Heart left ventricle (tissue), 16 donors: ENCODE measurements around the gene KDF1. TPM values are rescaled to one million over a fixed set of nuclear protein-coding genes. Genes with fewer than 3 reads are reported as not detected.
A peak's percentile ranks its signal among the peaks of the same experiment; 100 is the strongest.

Experiments
- ATAC-seq, 4 donors: fragments of 200-7000 bp; cut with Tn5 transposase; one replicate each; pipeline ENCODE4 v1.9.1; 2020 to 2022; ENCODE audit warnings: moderate library complexity in 4 of 4, mild to moderate bottlenecking in 3 of 4, moderate number of reproducible peaks in 1 of 4
- DNase-seq, 5 donors: peaks; one replicate each; pipeline ENCODE4 v3.0.0-alpha.2; 2020
- H3K27ac ChIP-seq, 12 donors: fragments of 200-600 bp; sonication (generic) in 4 of 12; one replicate each; pipeline versions ENCODE4 v1.5.0 to v1.8.0; 2016 to 2022; ENCODE audit warnings: mild to moderate bottlenecking in 2 of 12
- H3K27me3 ChIP-seq, 9 donors: fragments of 200-600 bp; sonication (generic) in 2 of 9; one replicate each; pipeline versions ENCODE4 v1.5.1 to v1.8.0; 2016 to 2022; ENCODE audit warnings: mild to moderate bottlenecking in 3 of 9
- H3K36me3 ChIP-seq, 9 donors: fragments of 200-600 bp; sonication (generic) in 2 of 9; one replicate each; pipeline versions ENCODE4 v1.5.0 to v1.8.0; 2018 to 2022; ENCODE audit warnings: mild to moderate bottlenecking in 2 of 9
- H3K4me1 ChIP-seq, 12 donors: fragments of 200-600 bp; sonication (generic) in 4 of 12; one replicate each; pipeline versions ENCODE4 v1.5.0 to v1.8.0; 2016 to 2022; ENCODE audit warnings: mild to moderate bottlenecking in 3 of 12
- H3K4me3 ChIP-seq, 12 donors: fragments of 200-600 bp; sonication (generic) in 4 of 12; one replicate each; pipeline versions ENCODE4 v1.5.0 to v1.8.0; 2017 to 2022; ENCODE audit warnings: mild to moderate bottlenecking in 9 of 12, moderate library complexity in 4 of 12
- H3K9me3 ChIP-seq, 12 donors: fragments of 200-600 bp; sonication (generic) in 4 of 12; one replicate each; pipeline versions ENCODE4 v1.5.0 to v1.8.0; 2016 to 2022; ENCODE audit warnings: mild to moderate bottlenecking in 1 of 12
- CTCF ChIP-seq, 12 donors: fragments of 200-600 bp; sonication (generic) in 4 of 12; IDR thresholded peaks; one replicate each; pipeline versions ENCODE4 v1.5.0 to v1.8.0; 2018 to 2022; ENCODE audit warnings: antibody characterized with exemption in 12 of 12, mild to moderate bottlenecking in 5 of 12
- POLR2A ChIP-seq, 2 donors: fragments of 450-650 bp; IDR thresholded peaks; one replicate each; pipeline ENCODE4 v1.6.1; 2017; ENCODE audit warnings: antibody characterized with exemption in 2 of 2, mild to moderate bottlenecking in 2 of 2, moderate library complexity in 2 of 2
- WGBS, 4 donors: extraction: QIAGEN DNeasy Blood & Tissue Kit in 2 of 4; methylation state at CpG; one replicate each; pipeline versions ENCODE4 v1.1.5 to v1.1.7; 2013 to 2018; 5-methylcytosine and 5-hydroxymethylcytosine counted together
- intact Hi-C, 10 donors: fragments of 100-400 bp; cut with DNase I; formaldehyde crosslinking; loops; one replicate each; pipeline versions ENCODE4 v1.11.1 to v1.14.2; 2022
- polyA plus RNA-seq, 2 donors: library from polyadenylated mRNA; stranded (reverse); fragments of 200-250 nt; gene quantifications; one replicate each; pipeline ENCODE4 v1.2.3, GENCODE V29; 2013
- total RNA-seq, 9 donors: library from RNA; depleted of rRNA in 2 of 9; stranded (reverse); fragments of >200 nt in 2 of 9; fragmentation: NEBNext Ultra II Directional in 3 of 9; extraction: Animal tissue kit (Norgen Biotek cat#: 25700) in 3 of 9; gene quantifications; one replicate each; pipeline versions ENCODE4 v1.1.0 to v1.2.4, GENCODE V29; 2016 to 2023
- donor health status: ischemic (EF 13 %, LVEDD 7.1; RV severe dilation, severe dysfunction).
- donor health status: healthy with polysubstance abuse.
- donor health status: DM: no; HTN: yes; CAD: no.
- donor health status: DM: no; HTN: no; CAD: no.
- donor health status: ischemic (EF 25% LVEDD 6.9; RV normal size, moderate dysfunction).
- donor health status: ischemic (EF 25% LVEDD 5.7; RV mildly dilated, moderate dysfunction).
- donor health status: healthy.
- donor health status: DM: yes; HTN: yes; CAD: no.
- donor health status: ischemic (EF 35%, LVEDD 5.7; RV mildly dilated, moderate dysfunction).
- donor health status: nonischemic (EF 11% LVEDD 7.7; RV severe dilation, severe dysfunction).
- donor health status: DM: yes; HTN: yes; CAD: no.
- donor health status: PGD.
- donor health status: ischemic (EF 29% LVEDD 5.4; RV normal size, mild dysfunction).
- donor health status: nonischemic (EF 23%, LVEDD 6.1; RV moderate dilation, normal function).

Gene KDF1
- total and polyA plus RNA-seq, 11 donors = 0.03 to 0.45 (median 0.12) TPM; not detected in 8

DNA sequence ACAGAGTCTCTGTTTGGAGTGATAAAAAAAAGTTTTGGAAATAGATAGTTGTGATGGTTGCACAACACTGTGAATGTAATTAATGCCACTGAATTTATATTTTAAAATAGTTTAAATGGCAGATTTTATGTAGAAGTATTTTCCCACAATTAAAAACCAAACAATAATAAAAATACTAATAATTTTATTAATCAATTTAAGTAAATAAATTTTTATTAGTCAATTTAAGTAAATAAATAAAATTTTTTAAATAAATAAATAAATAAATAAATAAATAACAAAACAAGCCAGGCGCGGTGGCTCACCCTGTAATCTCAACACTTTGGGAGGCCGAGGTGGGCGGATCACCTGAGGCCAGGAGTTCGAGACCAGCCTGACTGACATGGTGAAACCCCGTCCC, 4.9 kb upstream of the KDF1 start:
- DNase-seq (peak in 1 of 5 donors; percentile 2), ATAC-seq (no peak)
- intact Hi-C loops = loop anchor here in 2 of 10 donors (5.0 to 10.0 kb wide), 2 partner anchors 130 to 132 kb away; no protein-coding TSS in a partner anchor
- Histone ChIP-seq H3K36me3 (no peaks in the 10 kb centered on the region), H3K4me1 (peaks cover 0 to 11% (median under 1%) of the 10 kb centered on the region in 12 donors), H3K27ac (no peak overlapping the region), H3K4me3 (no peak overlapping the region), H3K27me3 (peaks cover under 1 to 37% (median 7%) of the 10 kb centered on the region in 9 donors), H3K9me3 (no peaks in the 10 kb centered on the region)
- TF ChIP-seq CTCF (IDR thresholded peaks at IDR 0.05) = no peak
- no peak for TF ChIP-seq POLR2A (IDR thresholded peaks at IDR 0.05)
- WGBS, 4 donors = 89 to 93% (median 91%) methylated on average over 6 of the region's 6 CpGs

- no peak overlapping the region for H3K27ac ChIP-seq
- H3K4me3 ChIP-seq = no peak overlapping the region
- H3K36me3 ChIP-seq = no peaks in the 10 kb centered on the region
- 55 to 65% (median 62%) methylated on average over 3 of the region's 3 CpGs for WGBS, 4 donors
- ATAC-seq = no peak
- H3K9me3 ChIP-seq = peaks cover 0 to 3% (median 0%) of the 10 kb centered on the region in 12 donors
- TF ChIP-seq POLR2A (IDR thresholded peaks at IDR 0.05) = no peak
- H3K4me1 ChIP-seq = peaks cover 0 to 20% (median 6%) of the 10 kb centered on the region in 12 donors
- H3K27me3 ChIP-seq = peaks cover 9 to 64% (median 28%) of the 10 kb centered on the region in 9 donors
- DNase-seq = no peak
- intact Hi-C loops = loop anchor here in 1 of 10 donors (10.0 kb wide), 1 partner anchor 133 kb away; no protein-coding TSS in a partner anchor
These were observed 1.6 kb upstream of the KDF1 start for GRCh38 chr1:26961826-26962225.

GRCh38 chr1:26960625-26960966, 328 bp upstream of the KDF1 start:
- peak overlapping the region in 8 of 12 donors; percentile 29 to 62 (median 46) for H3K4me3 ChIP-seq
- H3K36me3 ChIP-seq = no peaks in the 10 kb centered on the region
- DNase-seq (peak in 1 of 5 donors; percentile 17), ATAC-seq (no peak)
- WGBS, 4 donors = 21 to 26% (median 24%) methylated on average over 3 of the region's 3 CpGs
- peaks cover 0 to 15% (median 3%) of the 10 kb centered on the region in 12 donors for H3K9me3 ChIP-seq
- H3K27ac ChIP-seq = no peak overlapping the region
- peaks cover 9 to 63% (median 28%) of the 10 kb centered on the region in 9 donors for H3K27me3 ChIP-seq
- intact Hi-C loops = loop anchor here in 1 of 10 donors (10.0 kb wide), 1 partner anchor 134 kb away; no protein-coding TSS in a partner anchor
- H3K4me1 ChIP-seq = peaks cover 0 to 20% (median 6%) of the 10 kb centered on the region in 12 donors
- TF ChIP-seq CTCF (IDR thresholded peaks at IDR 0.05) (no peak), POLR2A (IDR thresholded peaks at IDR 0.05) (no peak)

DNA sequence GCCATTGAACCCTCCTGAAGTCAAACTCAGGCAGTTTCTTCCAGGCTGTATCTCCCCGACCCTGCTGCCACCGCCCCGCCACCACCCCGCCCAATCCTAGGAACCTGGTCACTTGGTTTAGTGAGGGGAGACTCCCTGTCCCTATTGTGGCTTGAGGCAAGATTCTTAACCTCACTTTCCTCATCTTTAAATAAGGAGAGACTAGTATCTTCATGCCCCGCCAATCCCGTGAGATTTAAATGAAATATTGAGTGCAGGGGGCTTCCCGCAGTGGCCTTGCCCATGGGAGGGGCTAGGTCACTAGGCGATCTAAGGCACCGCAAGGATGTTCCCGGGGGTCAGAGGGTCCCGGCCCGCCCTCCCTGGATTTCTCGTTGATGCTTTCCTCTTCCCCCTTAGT, 998 bp downstream of the KDF1 start:
- ATAC-seq = no peak
- no peaks in the 10 kb centered on the region for H3K36me3 ChIP-seq
- TF ChIP-seq CTCF (IDR thresholded peaks at IDR 0.05) = no peak
- no peak for TF ChIP-seq POLR2A (IDR thresholded peaks at IDR 0.05)
- no peak for DNase-seq
- WGBS, 4 donors = 21 to 29% (median 26%) methylated on average over 12 to 13 of the region's 13 CpGs
- peaks cover 0 to 19% (median 6%) of the 10 kb centered on the region in 12 donors for H3K4me1 ChIP-seq
- H3K4me3 ChIP-seq = peak overlapping the region in 3 of 12 donors; percentile 48 to 62 (median 49)
- peaks cover 0 to 15% (median 3%) of the 10 kb centered on the region in 12 donors for H3K9me3 ChIP-seq
- H3K27ac ChIP-seq = no peak overlapping the region
- peaks cover 9 to 66% (median 28%) of the 10 kb centered on the region in 9 donors for H3K27me3 ChIP-seq
- intact Hi-C loops = no loop called here
